Measurements from ENCODE around the gene FLT3. TPM values are rescaled to one million over a fixed set of nuclear protein-coding genes. Genes with fewer than 3 reads are reported as not detected.

The FLT3 gene
- total and polyA plus RNA-seq, 10 of the 15 experiments (the other 5 are each of a cell fraction or from before 2014, with no cell fraction given): 0.04 to 0.19 (median 0.11) TPM; not detected in 1

GRCh38 chr13:28033894-28034655, 66.3 kb downstream of the FLT3 start (continued):
- TF ChIP-seq, protein P1, sequence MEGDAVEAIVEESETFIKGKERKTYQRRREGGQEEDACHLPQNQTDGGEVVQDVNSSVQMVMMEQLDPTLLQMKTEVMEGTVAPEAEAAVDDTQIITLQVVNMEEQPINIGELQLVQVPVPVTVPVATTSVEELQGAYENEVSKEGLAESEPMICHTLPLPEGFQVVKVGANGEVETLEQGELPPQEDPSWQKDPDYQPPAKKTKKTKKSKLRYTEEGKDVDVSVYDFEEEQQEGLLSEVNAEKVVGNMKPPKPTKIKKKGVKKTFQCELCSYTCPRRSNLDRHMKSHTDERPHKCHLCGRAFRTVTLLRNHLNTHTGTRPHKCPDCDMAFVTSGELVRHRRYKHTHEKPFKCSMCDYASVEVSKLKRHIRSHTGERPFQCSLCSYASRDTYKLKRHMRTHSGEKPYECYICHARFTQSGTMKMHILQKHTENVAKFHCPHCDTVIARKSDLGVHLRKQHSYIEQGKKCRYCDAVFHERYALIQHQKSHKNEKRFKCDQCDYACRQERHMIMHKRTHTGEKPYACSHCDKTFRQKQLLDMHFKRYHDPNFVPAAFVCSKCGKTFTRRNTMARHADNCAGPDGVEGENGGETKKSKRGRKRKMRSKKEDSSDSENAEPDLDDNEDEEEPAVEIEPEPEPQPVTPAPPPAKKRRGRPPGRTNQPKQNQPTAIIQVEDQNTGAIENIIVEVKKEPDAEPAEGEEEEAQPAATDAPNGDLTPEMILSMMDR (IDR thresholded peaks at IDR 0.05 in 2 of 3, conservative IDR thresholded peaks at IDR 0.05 in 1 of 3; ENCODE audit: control insufficient read depth in 2 of 3, extremely low read depth in 1 of 3, insufficient read depth in 1 of 3, low read depth in 3 of 3, low read length in 3 of 3): no peak
- TF ChIP-seq BACH1 (IDR thresholded peaks at IDR 0.05; ENCODE audit: borderline replicate concordance) (0 out of 2 replicates have a peak, but pooled peaks have one; percentile 25), ZNF622 (IDR thresholded peaks at IDR 0.05) (no peak), SIN3A (IDR thresholded peaks at IDR 0.05; ENCODE audit: low read depth, low read length) (no peak), SMAD1 (IDR thresholded peaks at IDR 0.05; ENCODE audit: low read depth, partially characterized antibody) (no peak), IKZF1 (conservative IDR thresholded peaks at IDR 0.05) (peak; percentile 44; the same call in 1 of the 2 replicates), POU2F2 (IDR thresholded peaks at IDR 0.05; ENCODE audit: borderline replicate concordance, low read depth, low read length) (no peak), RAD51 (IDR thresholded peaks at IDR 0.05) (no peak), TARDBP (IDR thresholded peaks at IDR 0.05; ENCODE audit: borderline replicate concordance) (no peak), RBBP5 (conservative IDR thresholded peaks at IDR 0.05) (no peak), CBFB (IDR thresholded peaks at IDR 0.05; ENCODE audit: low read depth) (no peak), CEBPB (IDR thresholded peaks at IDR 0.05; ENCODE audit: borderline replicate concordance in 1 of 2, low read depth in 2 of 2, low read length in 2 of 2) (no peak), PML (IDR thresholded peaks at IDR 0.05; ENCODE audit: low read length) (no peak), CREM (IDR thresholded peaks at IDR 0.05; ENCODE audit: low read depth) (no peak), ZZZ3 (IDR thresholded peaks at IDR 0.05; ENCODE audit: control insufficient read depth, insufficient read length, low read depth) (no peak), IRF4 (IDR thresholded peaks at IDR 0.05; ENCODE audit: low read depth, low read length) (no peak), BHLHE40 (IDR thresholded peaks at IDR 0.05; ENCODE audit: borderline replicate concordance in 1 of 2, low read depth in 2 of 2, low read length in 1 of 2) (no peak)
- TF ChIP-seq, protein P2, sequence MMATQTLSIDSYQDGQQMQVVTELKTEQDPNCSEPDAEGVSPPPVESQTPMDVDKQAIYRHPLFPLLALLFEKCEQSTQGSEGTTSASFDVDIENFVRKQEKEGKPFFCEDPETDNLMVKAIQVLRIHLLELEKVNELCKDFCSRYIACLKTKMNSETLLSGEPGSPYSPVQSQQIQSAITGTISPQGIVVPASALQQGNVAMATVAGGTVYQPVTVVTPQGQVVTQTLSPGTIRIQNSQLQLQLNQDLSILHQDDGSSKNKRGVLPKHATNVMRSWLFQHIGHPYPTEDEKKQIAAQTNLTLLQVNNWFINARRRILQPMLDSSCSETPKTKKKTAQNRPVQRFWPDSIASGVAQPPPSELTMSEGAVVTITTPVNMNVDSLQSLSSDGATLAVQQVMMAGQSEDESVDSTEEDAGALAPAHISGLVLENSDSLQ (IDR thresholded peaks at IDR 0.05): peak; percentile 58
